PFSK-1 (cell line): Measurements from ENCODE around the gene HSPH1.

ENCODE experiments used
- POLR2AphosphoS5 ChIP-seq: IDR thresholded peaks from 2 replicates; pipeline ENCODE4 v1.6.1; 2012; ENCODE audit warnings: low read depth, mild to moderate bottlenecking, control low read depth, low read length, moderate library complexity
- SIN3A ChIP-seq: IDR thresholded peaks from 2 replicates; pipeline ENCODE4 v1.6.1; 2012; ENCODE audit warnings: mild to moderate bottlenecking, low read length, moderate library complexity, borderline replicate concordance; ENCODE audit not compliant: insufficient read depth
- TF ChIP-seq, protein P1 (sequence below), 2 experiments: IDR thresholded peaks; 2 replicates each; pipeline versions ENCODE4 v1.6.1 to v1.8.0; 2011 to 2012; ENCODE audit warnings: low read depth in 2 of 2, low read length in 2 of 2, control low read depth in 1 of 2, inconsistent platforms in 1 of 2, mild to moderate bottlenecking in 1 of 2, moderate library complexity in 1 of 2; ENCODE audit not compliant: insufficient read depth in 1 of 2

DNA sequence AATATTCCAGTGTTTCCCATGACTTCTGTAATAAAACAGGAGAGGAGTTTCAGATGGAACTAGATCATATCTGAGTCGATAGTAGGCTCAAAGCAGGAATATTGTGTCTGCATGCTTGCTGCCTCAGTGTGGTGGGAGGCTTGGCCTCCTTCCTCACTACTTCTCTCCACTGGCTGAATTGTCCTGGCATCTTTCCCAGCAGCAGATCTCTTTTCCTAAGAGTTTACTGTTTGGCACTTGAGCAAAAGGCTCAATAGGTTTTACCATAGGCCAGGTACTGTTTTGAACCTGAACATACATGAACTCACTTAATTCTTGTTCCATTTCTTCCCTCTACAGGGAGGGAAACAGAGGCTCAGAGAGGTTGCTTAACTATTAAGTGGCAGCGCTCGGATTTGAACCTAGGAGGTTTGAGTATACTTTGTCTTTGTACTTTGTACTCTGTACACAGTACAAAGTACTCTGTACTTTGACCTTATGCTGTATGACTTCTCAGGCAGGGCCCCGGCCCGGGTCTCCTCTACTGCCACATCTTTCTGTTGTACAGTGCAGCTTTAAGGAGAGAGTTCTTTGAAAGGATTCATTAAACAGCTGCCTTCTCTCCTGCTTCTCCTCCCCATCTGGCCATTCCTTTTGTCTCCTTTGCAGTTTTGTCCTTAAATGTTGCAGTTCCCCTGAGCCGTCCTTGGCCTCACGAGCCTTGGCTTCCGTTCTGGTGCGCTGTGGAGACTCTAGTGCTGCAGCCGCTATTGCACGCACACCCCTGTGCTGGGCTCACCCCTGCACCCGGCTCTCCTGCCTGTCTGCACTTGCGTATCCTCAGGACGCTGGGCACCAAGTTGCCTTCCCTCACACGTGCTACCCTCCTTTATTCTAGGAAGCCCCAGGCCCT is 46.2 kb upstream of the HSPH1 start:
- TF ChIP-seq SIN3A (no peak), POLR2AphosphoS5 (no peak)
- TF ChIP-seq, protein P1, sequence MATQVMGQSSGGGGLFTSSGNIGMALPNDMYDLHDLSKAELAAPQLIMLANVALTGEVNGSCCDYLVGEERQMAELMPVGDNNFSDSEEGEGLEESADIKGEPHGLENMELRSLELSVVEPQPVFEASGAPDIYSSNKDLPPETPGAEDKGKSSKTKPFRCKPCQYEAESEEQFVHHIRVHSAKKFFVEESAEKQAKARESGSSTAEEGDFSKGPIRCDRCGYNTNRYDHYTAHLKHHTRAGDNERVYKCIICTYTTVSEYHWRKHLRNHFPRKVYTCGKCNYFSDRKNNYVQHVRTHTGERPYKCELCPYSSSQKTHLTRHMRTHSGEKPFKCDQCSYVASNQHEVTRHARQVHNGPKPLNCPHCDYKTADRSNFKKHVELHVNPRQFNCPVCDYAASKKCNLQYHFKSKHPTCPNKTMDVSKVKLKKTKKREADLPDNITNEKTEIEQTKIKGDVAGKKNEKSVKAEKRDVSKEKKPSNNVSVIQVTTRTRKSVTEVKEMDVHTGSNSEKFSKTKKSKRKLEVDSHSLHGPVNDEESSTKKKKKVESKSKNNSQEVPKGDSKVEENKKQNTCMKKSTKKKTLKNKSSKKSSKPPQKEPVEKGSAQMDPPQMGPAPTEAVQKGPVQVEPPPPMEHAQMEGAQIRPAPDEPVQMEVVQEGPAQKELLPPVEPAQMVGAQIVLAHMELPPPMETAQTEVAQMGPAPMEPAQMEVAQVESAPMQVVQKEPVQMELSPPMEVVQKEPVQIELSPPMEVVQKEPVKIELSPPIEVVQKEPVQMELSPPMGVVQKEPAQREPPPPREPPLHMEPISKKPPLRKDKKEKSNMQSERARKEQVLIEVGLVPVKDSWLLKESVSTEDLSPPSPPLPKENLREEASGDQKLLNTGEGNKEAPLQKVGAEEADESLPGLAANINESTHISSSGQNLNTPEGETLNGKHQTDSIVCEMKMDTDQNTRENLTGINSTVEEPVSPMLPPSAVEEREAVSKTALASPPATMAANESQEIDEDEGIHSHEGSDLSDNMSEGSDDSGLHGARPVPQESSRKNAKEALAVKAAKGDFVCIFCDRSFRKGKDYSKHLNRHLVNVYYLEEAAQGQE (IDR thresholded peaks at IDR 0.05; ENCODE audit: insufficient read depth in 1 of 2, low read depth in 2 of 2, low read length in 2 of 2), result no peak
